A172 (cell line): ENCODE data around the gene PRKN. TPM values are rescaled to one million over a fixed set of nuclear protein-coding genes. Genes with fewer than 3 reads are reported as not detected.
A peak's percentile ranks its signal among the peaks of the same experiment; 100 is the strongest.

Experiments
- DNase-seq: peaks from one replicate; pipeline ENCODE4 v3.0.0-alpha.2; 2015; ENCODE audit warnings: low spot score
- total RNA-seq: library from RNA; depleted of rRNA; stranded (reverse); fragments of >200 nt; shearing (Covaris generic); gene quantifications from 2 replicates; pipeline ENCODE4 v1.2.3, GENCODE V29; 2014

The PRKN gene
- total RNA-seq, 1 experiment from 2014 or later: 0.43 TPM

DNA sequence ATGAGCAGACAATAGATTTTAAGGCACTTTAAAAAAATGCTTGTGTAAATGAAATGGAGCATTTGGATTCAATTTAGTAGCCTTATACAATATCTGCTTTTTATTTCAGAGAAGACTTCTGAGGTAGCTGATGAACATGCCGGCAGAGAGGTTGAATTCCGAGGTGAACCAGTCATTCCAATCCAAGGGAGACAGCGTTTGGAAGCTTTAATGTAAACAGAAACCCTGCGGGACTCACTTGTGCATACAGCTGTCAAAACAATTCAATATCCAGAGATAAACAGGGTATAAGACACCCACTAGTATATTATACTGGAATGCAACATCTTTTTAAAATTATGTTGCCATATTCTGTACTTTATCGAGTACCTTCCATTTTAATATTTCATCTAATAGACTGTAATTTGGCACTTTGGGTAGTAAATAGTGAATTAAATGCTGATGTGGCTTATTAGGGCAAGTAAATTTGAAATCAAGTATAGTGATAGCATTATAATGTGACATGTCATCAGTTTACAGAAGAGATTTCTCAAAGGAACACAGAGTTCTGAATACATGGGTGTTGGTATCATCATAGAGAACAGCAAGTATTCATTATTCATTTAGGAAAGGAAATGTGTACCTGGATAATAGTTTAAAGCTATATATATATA is 347.7 kb downstream of the PRKN start:
- DNase-seq: no peak

DNA sequence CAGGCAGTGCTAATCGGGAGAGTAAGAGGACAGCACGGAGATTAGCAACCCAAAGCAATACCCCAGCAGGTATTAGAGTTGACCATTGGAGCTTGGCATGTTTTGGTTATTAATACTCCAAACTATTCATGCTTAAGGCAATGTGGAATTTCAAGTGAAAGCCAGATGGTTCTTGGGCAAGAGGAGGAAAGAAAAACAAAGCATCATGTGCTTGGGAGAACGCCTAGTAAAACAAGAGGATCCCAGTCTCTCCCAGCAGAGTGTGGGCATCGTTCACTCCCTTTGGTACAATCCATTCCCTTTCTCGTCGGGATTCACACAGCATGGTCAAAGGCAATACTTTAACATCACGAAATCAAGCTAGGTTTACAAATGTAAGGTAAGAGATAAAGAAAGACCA is 349.8 kb downstream of the PRKN start:
- no peak for DNase-seq

DNA sequence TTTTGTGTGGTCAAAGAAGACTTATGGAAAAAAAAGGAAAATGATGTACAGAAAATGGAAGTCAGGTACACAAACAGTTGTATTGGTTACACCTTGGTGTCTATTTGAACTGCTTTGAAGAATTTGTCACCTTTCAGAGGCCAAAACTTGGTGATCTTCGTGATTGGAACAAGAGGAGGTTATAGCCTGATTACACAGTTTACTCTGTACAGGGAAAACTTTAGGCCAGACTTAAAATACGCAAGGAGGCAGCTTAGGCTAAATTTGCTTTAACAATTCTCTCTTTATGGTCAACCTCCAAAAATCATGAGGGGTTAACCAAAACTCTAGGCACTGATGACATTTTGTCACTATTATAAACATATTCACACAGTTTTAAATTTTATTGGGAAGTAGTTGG is 353.7 kb downstream of the PRKN start:
- DNase-seq: no peak

DNA sequence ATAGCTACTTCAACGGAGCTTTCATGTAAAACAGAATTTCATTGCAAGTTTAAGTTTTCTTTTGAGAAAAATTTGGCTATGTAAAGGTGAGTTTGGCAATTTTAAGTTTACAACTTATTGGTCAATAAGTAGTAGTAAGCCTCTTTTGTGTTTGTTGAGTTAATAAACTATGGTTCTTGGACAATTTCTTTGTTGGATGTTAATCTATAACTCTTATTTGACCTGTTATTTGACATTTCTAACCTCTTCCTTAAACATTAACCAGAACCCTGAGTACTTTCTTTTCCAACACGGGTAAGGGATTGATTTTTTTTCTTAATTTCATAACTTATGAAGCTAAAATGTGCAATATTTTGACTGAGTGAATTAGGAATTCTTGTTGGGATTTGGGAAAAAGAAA is 354.4 kb downstream of the PRKN start:
- DNase-seq: no peak

DNA sequence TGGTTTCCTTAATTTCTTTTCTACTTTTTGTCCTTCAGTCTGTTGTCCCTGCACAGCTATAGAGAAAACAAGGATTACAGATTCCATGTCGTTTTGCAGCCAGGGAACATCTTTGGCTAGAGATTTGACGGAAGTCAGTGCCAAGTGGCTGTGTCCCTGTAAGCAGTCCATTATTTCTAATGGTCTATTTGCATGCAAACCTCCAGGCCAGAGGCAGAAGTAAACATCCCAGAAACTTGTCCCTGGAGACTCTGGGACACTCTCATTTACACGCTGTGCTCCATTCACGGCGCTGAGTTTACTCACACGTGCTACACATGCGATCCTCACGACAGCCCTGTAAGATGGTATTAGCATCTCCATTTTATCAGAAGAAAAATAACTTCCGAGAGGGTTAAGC is 355.5 kb downstream of the PRKN start:
- DNase-seq: no peak

DNA sequence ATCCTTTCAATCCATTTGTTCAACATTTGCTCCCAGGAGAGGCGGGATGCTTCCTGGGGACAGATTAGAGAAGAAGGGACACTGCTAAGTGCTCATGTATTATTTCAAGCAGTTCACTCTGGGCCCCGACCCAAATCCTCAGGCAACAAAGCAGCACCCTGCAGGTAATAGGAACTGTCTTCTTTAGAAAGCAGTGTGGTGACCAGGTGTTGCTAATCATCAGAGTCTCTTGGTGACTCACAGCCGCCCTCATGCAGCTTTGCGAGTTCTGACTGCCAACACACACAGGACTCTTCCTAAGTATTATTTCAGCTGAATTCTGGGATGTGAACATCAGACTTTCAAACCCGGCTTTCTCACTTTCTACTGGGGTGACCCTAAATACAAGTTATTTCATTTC is 356.4 kb downstream of the PRKN start:
- DNase-seq: no peak

DNA sequence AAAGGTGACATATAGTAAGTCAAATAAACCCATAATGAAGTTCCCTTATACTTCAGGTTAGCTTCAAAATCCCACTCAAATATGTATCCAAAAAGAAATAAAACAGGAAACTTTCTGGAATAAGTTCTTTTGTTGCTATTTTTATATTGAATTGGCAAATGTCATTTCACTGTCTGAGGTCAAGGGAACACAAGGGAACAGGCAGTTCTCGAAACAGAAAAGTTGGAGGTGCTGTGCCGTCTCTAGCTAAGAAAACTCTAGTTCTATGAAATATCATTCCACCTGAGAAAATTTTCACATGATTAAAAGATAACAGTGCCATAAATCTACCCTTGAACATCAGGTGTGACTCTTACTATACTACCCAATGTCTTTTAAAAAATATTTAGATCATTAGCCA is 358.5 kb downstream of the PRKN start:
- DNase-seq: no peak

DNA sequence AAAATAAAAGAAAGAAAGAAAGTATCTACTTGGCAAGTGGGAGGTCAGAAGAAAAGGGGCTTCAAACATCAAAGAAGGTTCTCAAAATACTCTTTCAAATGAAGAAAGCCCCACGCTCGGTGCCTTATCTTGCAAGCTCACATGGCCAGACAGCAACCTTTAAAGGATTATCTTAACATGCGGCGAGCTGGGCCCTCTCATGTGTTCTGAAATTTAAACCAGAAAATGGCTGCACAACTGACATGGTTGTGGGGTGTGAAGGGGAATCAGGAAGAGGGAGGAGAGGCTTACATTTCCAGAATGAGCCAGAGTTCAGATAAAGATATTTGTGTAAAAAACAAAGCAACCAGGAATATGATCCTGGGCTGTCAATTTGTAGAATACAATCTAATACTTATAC is 363.1 kb downstream of the PRKN start:
- no peak for DNase-seq

DNA sequence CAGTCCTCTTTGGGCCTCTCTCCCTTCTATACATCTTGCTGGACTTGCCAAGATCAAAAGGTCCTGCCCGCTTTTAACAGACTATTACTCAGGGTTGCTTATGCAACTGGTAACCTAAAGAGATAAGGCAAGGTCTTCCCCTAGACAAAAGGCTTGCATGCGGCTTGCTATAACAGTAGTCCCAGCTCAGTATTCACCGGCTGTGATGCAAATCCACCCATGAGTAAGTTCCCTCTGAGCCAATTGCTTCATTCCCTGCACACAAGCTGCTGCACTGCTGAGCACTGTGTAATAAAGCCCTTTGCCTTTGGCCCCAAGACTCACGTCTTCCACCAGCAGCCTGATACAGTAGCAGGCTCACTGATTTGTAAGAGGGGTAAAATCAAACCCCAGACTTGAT is 363.8 kb downstream of the PRKN start:
- no peak for DNase-seq

DNA sequence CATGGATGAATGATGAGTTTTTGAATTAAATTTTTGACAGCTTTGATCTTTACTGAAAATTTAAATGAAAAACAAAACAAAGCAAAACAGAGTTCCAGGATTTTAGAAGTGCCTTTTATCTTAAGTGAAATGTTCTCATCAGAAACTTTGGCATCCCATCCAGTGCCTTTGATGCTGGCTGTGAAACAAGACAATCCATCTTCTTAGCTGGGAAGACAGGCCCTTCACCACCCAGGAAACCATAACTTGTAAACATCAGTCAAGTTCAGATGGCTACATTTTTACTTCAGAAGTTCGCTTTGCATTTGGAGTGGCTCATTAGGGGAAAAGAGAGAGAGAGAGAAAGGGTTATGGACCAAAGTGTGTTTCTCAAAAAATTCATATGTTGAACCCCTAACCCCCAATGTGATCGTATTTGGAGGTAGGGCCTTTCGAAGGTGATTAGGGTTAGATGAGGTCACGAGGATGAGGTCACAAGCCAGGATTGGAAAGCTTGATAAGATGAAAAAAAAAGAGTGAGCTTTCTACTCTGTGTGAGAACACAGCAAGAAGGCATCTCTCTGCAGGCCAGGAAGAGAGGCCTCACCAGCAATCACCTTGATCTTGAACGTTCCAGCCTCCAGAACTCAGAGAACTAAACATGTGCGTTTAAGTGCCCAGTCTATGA is 366.5 kb downstream of the PRKN start:
- no peak for DNase-seq

DNA sequence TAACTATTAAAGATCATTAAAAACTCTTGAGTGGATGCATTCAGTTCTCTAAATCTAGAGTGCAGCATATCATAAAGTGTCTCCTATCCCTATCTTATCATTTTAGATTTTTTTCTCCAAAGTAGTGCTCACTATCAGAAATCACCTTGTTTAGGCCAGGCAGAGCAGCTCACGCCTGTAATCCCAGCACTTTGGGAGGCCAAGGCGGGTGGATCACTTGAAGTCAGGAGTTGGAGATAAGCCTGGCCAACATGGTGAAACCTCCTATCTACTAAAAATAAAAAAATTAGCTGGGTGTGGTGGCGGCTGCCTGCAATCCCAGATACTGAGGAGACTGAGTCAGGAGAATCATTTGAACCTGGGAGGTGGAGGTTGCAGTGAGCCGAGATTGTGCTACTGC is 368.9 kb downstream of the PRKN start:
- DNase-seq: no peak

DNA sequence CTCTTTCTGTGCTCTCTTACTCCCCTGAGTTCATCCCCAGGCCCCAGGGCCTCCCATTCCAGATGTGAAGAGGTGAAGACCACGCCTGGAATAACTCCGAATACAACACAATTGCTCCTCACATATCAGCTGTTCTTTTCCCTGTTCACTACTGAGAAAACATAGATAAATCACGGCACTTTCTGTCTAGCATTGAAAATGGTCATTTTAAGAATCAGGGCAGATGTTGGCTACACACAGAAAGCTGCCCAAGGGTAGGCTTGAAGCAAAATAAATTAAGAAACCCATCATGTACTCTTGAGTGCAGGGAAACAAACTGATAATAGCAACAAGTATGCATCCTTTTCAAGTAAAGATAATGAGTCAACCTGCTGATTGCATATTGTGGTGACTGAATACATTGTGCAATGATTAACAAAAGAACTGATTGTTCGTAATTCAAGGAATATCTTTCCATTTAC is 382.5 kb downstream of the PRKN start:
- DNase-seq: peak; percentile 22

DNA sequence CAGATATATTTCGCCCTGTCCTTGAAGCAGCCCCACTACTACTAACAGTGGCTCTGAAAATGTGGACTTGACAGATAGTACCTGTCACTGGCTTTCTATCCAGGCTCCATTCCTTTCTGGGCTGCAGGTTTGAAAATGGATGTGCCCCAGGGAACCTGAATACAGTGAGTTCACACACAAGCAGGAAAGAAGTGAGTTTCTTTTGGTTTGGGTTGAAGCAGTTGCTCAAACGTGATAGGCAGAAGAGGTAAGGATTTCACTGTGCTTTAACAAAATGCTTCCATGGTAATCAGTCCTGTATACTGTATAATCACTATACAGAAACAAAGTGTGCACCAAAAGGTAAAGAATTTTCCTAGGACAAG is 382.9 kb downstream of the PRKN start:
- no peak for DNase-seq

DNA sequence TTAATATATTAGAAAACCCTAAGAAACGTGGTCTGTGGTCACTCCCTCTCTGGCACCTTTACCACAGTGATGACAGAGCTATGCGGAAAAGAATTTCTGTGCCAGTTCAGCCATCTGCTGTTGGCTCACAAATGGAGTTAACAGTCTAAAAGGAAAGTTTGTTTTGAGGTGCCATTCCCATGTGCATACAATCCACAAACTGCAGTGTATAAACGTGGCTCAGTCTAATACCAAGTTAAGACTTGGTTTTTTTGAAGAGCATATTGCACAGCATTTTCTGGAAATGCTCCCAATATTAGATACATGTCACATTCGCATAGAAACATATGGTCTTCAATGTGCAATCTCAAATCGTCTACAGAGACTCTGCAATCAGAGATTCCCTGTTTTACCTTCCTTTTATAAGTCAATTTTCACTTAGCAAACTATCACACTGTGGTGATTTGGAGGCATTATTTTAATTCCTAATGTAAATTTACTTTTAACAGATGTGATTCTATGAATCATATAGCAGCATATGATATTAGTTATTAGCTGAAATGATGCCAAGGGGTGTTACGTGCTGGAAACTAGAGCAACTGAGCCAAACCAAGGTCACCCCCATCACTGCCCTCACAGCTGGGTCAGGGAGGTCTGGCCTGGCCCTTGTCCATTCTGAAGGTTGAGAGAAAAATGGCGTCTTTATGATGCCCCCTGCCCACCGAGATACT is 383.5 kb downstream of the PRKN start:
- DNase-seq: peak; percentile 3

DNA sequence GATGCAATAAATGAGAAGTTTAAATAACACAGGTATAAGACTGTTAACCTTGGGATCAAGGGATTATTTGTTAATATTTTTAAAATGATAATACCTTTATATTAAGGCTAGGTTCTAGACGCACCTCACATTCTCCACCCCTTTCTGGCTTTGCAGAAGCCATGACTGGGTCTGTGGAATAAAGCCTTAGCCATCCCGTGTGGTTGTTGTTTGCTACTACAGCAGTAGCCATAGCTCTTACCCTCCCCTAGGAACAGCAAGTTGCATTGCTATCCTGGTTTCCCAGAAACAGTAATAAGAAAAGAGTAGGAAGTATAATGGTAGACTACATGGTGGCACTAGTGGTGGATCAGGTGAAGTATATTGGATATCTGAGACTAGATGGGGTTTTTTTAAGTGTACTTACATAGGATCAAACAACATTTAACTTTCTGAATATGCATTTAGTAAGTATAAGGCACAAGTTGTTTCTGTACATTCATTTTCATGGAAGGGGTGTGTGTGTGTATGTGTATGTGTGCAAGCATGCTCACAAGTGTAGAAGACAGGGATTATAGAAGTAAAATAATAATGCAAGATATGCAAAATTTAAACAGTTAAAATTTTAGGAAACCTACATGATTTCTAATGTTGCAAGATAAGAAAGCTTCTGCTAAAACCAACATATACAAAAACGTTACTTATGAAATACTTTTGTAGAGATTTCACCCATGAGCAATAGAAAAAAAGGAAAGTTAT is 384.2 kb downstream of the PRKN start:
- DNase-seq: no peak

DNA sequence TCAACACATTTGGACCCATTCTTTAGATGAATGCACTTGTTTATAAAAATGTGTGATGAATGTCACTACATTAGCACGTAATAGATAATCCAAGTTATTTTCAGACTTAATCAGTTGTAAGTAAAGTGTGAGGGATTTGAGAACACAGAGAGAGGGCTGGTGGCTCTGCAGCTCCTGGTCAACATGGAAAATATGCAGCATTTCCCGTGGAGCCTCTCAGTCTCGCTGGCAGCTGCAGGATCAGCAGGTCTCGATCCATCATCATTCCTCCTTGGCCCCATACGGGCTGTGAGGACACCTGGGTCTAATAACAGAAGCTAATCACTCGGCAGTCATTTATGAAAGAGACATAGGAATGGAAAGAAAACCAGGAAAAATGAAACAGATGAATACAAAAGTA is 390.2 kb downstream of the PRKN start:
- DNase-seq: no peak

DNA sequence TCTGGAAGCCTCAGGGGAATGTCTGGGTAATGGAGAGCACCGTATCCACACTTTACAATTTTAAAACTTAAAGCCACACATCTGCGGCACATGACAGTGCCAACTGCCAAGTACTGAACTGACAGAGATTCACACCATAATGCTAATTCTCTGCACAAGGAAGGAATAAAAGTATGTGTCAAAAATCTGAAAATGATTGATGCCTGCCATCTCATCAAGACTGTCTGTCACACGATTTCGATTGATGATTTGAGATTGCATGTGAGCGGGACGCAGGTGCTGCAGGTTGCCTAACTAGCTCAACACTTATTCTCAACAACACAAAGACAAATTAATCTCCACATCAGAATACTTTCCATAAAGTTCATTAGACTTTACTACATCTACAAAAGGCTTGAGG is 391.2 kb downstream of the PRKN start:
- DNase-seq: no peak

DNA sequence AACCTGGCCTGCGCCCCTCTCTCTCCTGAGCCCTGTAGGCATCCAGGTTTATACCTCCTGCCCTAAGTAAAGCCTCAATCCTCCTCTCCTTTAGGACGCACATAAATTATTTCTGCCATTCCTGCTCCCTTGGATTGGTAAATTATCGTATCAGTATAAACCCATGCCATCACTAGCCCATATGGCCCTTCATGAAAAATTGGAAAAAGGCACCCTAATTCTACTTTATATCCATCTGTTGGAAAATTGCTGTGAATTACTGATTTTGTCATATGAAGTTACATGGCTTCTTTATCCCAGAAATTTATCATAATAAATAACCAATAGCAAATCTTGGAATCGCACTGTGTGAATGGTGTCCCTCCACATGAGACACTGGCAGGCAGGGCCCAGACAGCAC is 395.2 kb downstream of the PRKN start:
- DNase-seq: no peak

DNA sequence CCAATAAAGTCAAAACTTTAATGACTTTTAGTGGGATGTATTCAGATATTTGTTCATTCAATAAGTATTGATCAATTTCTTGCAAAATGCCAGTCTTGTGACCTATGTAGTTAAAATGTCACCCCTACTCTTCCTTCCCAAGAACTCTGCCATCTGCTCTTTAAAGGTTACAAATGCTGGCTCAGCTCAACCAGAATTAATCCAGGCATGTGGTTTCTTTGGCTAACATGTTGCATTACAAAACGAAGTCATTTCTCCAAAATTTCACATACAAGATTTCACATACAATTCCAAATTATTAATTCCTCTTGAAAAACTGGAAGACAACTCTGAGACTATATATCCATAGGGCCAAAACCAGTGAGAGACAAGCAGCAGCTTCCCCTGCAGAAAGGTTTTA is 395.7 kb downstream of the PRKN start:
- no peak for DNase-seq

DNA sequence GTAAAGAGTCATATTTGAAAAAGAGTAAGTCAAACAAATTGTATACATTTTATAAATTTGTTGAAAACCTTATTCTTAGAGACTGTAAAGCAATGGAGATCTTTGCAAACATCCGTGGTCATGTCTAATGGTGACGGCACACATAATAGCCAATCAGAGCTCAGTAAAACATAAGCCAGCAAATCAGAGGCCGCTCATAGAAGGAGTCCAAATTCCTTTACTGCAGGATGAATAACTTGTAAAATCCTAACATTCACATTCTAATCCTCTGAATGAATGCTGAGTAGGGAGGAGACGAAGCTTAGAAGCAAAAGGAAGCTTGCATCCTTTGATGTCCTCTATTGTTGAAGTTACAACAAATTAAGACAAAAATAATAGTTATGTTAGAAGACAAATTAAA is 401.7 kb downstream of the PRKN start:
- no peak for DNase-seq

DNA sequence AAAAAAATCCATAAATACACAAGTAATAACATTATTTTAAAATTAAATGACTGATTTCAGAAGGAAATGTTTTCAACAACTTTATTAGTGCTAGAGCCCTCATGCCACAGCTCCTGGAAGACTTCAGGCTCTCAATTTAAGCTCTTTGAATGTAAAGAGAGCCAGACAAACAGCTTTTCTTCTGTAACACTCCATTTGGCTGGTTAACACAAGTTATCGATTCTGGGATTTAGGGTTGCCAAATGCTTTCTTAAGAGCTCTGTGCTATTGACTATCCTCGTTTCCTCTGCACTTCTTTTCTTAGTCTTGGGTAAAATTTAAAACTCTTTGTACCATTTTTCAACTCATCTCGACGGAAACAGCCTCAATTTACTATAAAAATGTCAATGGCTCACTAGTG is 402.5 kb downstream of the PRKN start:
- DNase-seq: no peak

DNA sequence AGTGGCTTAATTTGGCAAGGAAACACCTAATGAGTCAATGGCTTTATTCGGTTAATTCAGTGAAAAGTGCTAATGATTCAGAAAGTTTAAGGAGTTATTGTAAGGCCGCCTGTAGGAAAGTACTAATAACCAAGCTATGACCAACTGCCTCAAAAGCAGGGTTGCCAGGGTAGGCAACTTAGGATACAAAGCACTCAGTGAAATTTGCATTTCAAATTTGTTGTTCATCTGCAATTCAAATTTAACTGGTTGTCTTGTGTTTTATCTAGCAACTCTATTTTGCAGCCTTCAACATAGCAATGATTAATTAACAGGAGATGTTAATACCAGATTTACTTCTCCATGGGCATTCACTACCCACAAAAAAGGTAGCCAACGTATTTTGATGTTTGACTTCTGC is 412.3 kb downstream of the PRKN start:
- no peak for DNase-seq
